ENCODE results near the gene LRRFIP2.

Gene LRRFIP2

DNA sequence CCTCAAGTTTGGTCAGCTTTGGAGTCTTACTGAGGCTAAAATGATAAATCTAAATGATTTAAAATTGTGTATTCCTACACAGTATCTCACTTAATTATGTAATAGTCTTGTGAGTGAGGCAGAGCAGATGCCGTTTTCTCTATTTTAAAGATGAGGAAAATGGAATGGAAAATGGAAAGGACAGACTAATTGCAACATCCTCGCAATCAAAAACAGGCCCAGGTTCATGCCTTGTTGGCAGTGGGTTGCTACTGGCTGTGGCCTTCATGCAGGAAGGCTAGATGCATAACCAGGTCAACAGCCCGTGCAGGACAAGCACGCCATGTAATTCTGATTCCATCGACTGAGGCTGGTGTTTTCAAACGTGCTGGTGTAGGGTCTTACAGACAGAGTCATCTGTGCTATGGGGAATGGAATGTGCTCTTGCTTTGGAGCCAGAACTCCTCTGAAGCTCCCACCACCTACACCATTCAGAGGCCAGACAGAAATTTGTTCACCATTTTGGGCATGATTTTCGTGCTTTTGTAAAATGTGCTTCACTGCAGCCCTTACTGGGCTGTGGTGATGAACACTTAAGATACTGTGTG, 143.2 kb downstream of the LRRFIP2 start:
- TF ChIP-seq, protein P1, sequence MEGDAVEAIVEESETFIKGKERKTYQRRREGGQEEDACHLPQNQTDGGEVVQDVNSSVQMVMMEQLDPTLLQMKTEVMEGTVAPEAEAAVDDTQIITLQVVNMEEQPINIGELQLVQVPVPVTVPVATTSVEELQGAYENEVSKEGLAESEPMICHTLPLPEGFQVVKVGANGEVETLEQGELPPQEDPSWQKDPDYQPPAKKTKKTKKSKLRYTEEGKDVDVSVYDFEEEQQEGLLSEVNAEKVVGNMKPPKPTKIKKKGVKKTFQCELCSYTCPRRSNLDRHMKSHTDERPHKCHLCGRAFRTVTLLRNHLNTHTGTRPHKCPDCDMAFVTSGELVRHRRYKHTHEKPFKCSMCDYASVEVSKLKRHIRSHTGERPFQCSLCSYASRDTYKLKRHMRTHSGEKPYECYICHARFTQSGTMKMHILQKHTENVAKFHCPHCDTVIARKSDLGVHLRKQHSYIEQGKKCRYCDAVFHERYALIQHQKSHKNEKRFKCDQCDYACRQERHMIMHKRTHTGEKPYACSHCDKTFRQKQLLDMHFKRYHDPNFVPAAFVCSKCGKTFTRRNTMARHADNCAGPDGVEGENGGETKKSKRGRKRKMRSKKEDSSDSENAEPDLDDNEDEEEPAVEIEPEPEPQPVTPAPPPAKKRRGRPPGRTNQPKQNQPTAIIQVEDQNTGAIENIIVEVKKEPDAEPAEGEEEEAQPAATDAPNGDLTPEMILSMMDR (IDR thresholded peaks at IDR 0.05): no peak

DNA sequence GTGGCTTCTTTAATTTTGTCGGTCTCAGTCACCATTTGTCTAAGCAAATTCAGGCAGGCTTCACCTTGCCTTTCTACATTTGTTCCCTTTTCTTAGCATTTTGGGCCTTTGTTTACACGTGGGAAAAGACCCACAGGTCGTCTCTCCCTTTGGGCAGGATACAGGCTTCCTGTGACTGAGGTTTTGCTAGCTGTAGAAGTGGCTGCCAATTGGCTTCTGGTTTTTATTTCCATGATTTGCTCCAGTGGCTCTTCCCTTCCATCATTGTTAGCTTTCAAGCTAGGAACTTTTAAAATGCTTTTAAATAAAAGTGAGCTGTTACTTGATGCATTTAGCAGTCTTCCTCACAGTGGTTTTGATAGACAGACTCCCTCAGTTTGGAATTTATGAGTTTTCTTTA, 143.8 kb downstream of the LRRFIP2 start:
- TF ChIP-seq, protein P1 (IDR thresholded peaks at IDR 0.05): no peak

DNA sequence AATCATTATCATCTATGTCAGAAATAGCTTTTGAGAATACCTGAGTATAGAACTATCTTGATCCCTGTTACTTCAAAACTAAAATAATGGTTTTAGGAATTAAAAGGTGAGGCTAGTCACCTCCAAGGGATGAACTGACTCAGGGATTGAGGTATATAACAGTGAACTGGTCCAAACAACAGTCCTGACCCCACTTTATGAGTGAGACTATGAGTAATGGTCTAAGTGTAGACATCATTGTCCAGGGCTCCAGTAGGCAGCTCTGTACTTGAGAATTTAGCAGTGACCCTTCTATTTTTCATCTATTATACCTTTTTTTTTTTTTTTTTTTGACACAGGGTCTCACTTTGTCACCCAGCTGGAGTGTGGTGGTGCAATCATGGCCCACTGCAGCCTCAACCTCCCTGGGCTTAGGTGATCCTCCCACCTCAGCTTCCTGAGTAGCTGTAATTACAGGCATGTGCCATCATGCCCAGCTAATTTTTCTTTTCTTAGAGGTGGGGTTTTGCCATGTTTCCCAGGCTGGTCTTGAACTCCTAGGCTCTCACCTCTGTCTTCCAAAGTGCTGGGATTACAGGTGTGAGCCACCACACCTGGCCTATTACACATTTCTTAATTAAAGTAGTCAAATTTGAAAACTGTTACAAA, 144.7 kb downstream of the LRRFIP2 start:
- TF ChIP-seq, protein P1 (IDR thresholded peaks at IDR 0.05): no peak

DNA sequence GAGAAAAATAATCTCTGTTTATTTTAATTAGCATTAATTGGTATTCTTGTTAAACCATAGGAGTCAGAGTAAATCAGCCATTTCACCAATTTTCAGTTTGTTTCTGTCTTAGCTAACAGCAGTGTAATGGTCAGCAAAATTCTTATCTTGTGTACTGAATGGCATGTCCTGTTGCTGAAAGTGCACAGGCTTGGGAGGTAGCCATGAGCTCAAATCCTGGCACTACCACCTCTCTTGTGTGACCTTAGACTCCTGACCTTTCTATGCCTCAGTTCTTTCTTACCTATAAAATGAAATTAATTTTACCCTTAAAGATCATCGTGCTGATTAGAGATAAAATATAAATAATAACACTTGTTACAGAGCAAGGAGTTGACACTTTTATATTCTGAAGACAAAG, 145.3 kb downstream of the LRRFIP2 start:
- TF ChIP-seq, protein P1 (IDR thresholded peaks at IDR 0.05): no peak

DNA sequence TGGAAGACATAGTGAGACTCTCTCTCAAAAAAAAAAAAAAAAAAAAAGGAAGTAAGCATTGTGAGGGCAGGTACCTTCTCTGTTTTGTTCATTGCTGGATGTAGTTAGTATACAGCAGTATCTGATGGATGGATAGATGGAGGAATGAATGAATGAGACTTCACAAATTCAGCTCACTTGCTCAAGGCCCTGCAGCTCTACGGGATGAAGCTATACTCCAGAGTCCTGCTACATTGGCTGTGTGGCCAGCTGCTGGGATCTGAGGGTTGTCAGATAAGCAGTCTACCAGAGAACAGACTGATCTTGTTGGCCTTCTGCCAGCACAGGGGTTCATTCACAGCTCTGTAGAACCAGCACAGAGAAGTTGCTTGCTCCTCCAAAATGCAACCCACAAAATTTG, 146.1 kb downstream of the LRRFIP2 start:
- TF ChIP-seq, protein P1 (IDR thresholded peaks at IDR 0.05): no peak

DNA sequence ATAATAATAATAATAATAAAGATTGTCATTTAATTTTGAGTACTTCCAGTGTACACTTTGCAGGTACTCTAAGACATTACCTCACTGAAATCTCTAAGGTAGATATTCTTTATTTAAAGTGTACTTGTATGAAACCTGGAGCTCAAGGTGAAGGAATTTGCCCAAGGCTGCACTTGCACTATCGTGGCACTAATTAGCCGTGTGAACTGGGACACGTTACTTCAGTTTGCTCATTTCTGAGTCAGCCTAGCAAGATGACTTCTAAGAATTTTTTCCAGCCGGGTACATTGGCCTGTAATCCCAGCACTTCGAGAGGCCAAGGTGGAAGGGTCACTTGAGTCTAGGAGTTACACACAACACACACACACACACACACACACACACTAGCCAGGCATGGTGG, 147.5 kb downstream of the LRRFIP2 start:
- TF ChIP-seq, protein P1 (IDR thresholded peaks at IDR 0.05): no peak

DNA sequence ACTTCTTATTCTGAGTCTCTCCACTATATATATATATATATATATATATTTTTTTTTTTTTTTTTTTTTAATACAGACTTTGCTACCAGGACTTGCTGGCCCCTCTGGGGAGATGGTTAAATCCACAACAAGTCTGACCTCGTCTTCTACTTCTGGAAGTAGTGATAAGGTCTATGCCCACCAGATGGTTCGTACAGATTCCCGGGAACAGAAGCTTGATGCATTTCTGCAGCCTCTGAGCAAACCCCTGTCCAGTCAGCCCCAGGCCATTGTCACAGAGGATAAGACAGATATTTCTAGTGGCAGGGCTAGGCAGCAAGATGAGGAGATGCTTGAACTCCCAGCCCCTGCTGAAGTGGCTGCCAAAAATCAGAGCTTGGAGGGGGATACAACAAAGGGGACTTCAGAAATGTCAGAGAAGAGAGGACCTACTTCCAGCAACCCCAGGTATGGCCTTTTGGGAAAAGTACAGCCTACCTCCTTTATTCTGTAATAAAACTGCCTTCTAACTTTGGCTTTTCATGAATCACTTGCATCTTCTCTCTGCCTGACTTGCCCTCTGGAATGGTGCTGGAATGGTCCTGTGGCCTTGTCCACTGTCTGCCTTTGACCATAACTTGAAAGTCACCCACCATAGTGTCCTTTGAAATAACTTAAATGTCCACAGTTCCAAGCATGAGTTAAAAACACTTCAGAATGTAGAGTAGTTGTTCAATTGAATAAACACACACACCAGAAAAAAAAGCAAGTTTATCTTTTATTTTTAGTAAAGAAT, 148.6 kb downstream of the LRRFIP2 start:
- TF ChIP-seq, protein P1 (IDR thresholded peaks at IDR 0.05): no peak

Measured in LNCAP (cell line).